NT2/D1 (cell line): Measurements from ENCODE around the gene KCNH3.
A peak's percentile ranks its signal among the peaks of the same experiment; 100 is the strongest.
"Not testable (repeated sequence)": the region's sequence is repeated elsewhere in the genome, so short reads cannot be mapped to it uniquely, and the experiment has no call there.

Experiments used
- DNase-seq: peaks from one replicate; pipeline ENCODE4 v3.0.0-alpha.2; 2011; ENCODE audit warnings: low read depth, low spot score
- H3K27me3 ChIP-seq: 2 replicates; pipeline ENCODE4 v1.6.0; 2011; ENCODE audit warnings: mild to moderate bottlenecking; ENCODE audit not compliant: insufficient read length, insufficient read depth
- H3K36me3 ChIP-seq: 2 replicates; pipeline ENCODE4 v1.6.1; 2011; ENCODE audit warnings: mild to moderate bottlenecking, low read length, mixed read lengths; ENCODE audit not compliant: insufficient read depth, insufficient read length
- H3K4me1 ChIP-seq: 2 replicates; pipeline ENCODE4 v1.5.1; 2011; ENCODE audit not compliant: insufficient read depth, insufficient read length
- H3K4me3 ChIP-seq: 2 replicates; pipeline ENCODE4 v1.5.1; 2011; ENCODE audit warnings: low read depth; ENCODE audit not compliant: insufficient read length
- H3K9ac ChIP-seq: 2 replicates; pipeline ENCODE4 v1.6.0; 2011; ENCODE audit warnings: low read depth; ENCODE audit not compliant: insufficient read length
- H3K9me3 ChIP-seq: 2 replicates; pipeline ENCODE4 v1.5.1; 2011; ENCODE audit warnings: mild to moderate bottlenecking, low read length; ENCODE audit not compliant: insufficient read depth
- SUZ12 ChIP-seq: IDR thresholded peaks from 2 replicates; pipeline ENCODE4 v1.6.1; 2011; ENCODE audit not compliant: insufficient read length, insufficient read depth; ENCODE audit errors: extremely low read depth
- YY1 ChIP-seq: IDR thresholded peaks from 2 replicates; pipeline ENCODE4 v1.6.1; 2011; ENCODE audit not compliant: insufficient read length, insufficient read depth
- ZNF274 ChIP-seq: IDR thresholded peaks from 2 replicates; pipeline ENCODE4 v1.6.1; 2011; ENCODE audit warnings: mild to moderate bottlenecking, low read depth, low read length

The KCNH3 gene

DNA sequence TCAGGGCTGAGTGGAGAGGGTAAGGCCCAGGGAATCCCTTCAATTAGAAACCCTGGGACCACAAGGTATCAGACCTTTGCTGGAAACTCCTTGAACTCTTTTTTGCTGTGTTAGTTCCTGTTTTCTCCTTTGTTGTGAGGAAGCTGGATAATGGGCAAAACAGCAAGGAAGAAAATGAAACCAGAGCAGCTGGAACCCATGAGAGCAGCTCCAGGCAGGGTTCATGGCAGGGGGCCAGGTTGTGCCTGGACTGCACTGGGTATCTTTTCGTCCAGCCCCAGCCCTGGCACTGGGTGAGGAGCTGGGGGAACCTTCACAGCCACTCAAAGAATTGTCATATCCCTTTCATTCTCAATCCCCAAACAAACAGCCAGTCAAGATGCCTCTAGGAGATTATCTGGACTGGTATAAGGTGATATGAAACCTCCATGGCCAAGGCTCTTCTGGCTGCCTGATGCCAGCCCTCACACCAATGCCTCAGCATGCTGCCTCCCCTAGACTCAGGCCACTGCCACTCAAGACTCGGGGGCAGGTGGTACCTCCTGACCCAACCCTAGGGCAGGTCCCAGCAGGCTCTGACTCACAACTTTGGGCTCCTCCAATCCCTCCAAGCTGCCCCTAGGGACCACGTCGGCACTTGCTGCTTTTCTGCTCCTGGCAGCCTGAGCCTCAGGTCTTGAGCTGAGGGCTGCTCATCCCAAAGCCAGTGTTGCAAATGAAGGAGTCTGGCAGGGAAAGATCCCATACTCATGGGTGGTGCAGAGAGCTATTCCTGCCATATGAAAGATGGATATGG is 50.1 kb downstream of the KCNH3 start:
- no peak for TF ChIP-seq SUZ12
- TF ChIP-seq ZNF274: no peak
- TF ChIP-seq YY1: no peak
- Histone ChIP-seq H3K27me3 (no peaks in the 10 kb centered on the region), H3K4me1 (peaks cover 7% of the 10 kb centered on the region), H3K9me3 (peaks cover 15% of the 10 kb centered on the region), H3K9ac (no peak overlapping the region), H3K36me3 (peaks cover 42% of the 10 kb centered on the region), H3K4me3 (no peak overlapping the region)
- no peak for DNase-seq

DNA sequence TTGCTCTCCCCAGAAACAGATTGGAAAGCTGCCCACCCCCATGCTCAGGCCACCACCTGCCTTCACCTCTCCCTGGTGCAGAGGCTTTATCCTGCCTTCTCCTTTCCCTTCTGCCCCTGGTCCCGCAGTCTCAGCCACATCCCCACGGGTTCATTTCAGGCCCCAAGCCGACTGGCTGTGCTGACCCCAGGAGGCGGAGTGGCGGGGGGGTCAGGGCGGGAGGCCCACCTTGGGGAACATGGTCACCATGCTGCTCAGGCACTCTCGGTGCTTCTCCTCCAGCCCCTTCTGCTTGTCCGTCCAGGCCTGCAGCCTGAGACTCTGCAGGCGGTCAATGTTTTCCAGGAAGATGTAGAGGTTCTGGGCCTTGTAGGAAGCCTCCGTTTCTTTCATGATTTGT is 59.7 kb downstream of the KCNH3 start:
- Histone ChIP-seq H3K4me1 (no peaks in the 10 kb centered on the region), H3K9ac (peak overlapping the region; percentile 28), H3K9me3 (no peaks in the 10 kb centered on the region), H3K27me3 (no peaks in the 10 kb centered on the region), H3K36me3 (peaks cover 7% of the 10 kb centered on the region), H3K4me3 (no peak overlapping the region)
- DNase-seq: no peak
- no peak for TF ChIP-seq ZNF274
- no peak for TF ChIP-seq SUZ12
- TF ChIP-seq YY1: no peak

- Histone ChIP-seq H3K27me3 (no peaks in the 10 kb centered on the region), H3K4me3 (no peak overlapping the region), H3K36me3 (peaks cover 7% of the 10 kb centered on the region), H3K9me3 (no peaks in the 10 kb centered on the region), H3K4me1 (no peaks in the 10 kb centered on the region), H3K9ac (no peak overlapping the region)
- no peak for DNase-seq
- TF ChIP-seq YY1: no peak
- TF ChIP-seq ZNF274: no peak
- no peak for TF ChIP-seq SUZ12
These were observed 61.1 kb downstream of the KCNH3 start for GRCh38 chr12:49599961-49600360.

GRCh38 chr12:49603721-49604120 is 64.9 kb downstream of the KCNH3 start:
- no peaks in the 10 kb centered on the region for H3K4me1 ChIP-seq
- H3K9me3 ChIP-seq: no peaks in the 10 kb centered on the region
- H3K4me3 ChIP-seq: no peak overlapping the region
- H3K36me3 ChIP-seq: peaks cover 7% of the 10 kb centered on the region
- H3K9ac ChIP-seq: no peak overlapping the region
- DNase-seq: no peak
- TF ChIP-seq YY1: no peak
- TF ChIP-seq ZNF274: no peak
- no peak for TF ChIP-seq SUZ12
- no peaks in the 10 kb centered on the region for H3K27me3 ChIP-seq

DNA sequence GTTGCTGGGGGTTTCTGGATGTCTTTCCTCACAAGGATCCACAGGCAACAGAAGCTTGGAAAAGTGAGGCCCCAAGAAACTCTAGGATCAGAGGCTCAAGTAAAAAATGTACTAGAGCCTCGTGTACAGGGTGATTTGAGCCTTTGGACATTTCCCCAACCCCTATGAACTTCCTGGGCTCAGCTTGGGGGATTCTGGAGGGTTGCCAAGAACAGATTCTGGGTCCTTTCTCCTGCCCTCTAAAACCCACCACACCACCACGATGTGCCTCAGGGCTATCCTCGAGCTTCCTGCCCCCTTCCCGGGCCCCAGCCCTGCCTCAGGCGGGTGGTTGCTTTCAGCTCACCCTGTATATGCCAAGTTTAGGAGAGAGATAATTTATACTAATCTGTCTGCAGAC is 66.0 kb downstream of the KCNH3 start:
- no peaks in the 10 kb centered on the region for H3K27me3 ChIP-seq
- no peak for DNase-seq
- no peak overlapping the region for H3K9ac ChIP-seq
- H3K4me3 ChIP-seq: no peak overlapping the region
- H3K36me3 ChIP-seq: peaks cover 7% of the 10 kb centered on the region
- H3K9me3 ChIP-seq: no peaks in the 10 kb centered on the region
- TF ChIP-seq SUZ12 (no peak), ZNF274 (no peak), YY1 (no peak)
- H3K4me1 ChIP-seq: peaks cover 4% of the 10 kb centered on the region

- H3K9ac ChIP-seq, H3K4me3 ChIP-seq, H3K9me3 ChIP-seq, H3K27me3 ChIP-seq, H3K36me3 ChIP-seq, DNase-seq, H3K4me1 ChIP-seq: not testable (repeated sequence)
These were observed 66.7 kb downstream of the KCNH3 start, which contains the start of gene FAM186B for GRCh38 chr12:49605539-49605938. TSS of gene FAM186B (minus strand) at chr12:49605639. CDS start at chr12:49605477, 162 bp downstream.
